HG02840 (cell line): ENCODE data around the gene PAQR7.
A peak's percentile ranks its signal among the peaks of the same experiment; 100 is the strongest.

ENCODE experiments used
- ATAC-seq: cut with Tn5 transposase; IDR thresholded peaks from one replicate; pipeline ENCODE4 v1.9.1; 2021; ENCODE audit warnings: mild to moderate bottlenecking, moderate library complexity, moderate number of reproducible peaks; ENCODE audit not compliant: unreplicated experiment, low FRiP score

The PAQR7 gene

DNA sequence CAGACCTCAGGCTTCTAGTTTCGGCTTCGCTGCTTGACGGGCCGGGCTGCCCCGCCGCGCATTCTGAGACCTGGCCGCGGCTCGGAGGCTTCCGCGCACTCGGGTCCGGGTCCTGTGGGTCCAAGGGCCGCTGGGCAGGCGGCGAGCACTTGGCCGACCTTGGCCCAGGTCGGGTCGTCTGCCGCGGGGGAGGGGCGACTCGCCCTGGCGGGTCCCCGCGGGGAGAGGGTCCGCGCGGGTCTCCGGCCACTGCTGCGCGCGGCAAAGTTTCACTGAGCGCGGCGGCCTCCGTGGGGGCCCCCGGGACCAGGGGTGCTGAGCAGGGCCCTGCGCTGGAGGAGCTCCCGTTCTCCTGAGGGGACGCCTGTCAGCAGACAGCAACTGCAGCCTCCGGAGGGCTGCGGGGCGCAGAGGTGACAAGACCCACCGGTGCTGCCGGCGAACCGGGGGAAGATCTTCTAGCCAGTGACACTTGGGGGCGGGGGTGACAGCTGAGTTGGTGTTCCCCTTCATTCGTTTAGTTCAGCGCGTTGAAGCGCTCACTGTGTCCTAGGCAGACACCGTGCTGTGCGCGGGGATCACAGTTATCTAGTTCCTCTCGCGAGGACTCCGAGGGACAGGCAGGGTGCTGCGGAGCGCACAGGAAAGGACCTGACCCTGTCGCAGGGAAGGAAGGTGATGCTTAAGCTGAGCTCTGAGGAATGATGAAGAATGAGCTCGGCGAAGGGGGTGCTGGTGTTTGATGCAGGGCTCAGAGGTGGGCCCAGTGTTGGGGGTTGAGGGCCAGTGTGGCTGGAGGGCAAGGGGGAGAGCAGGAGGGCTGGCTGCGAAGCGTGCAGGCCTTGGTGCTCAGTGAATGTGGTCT is 55.0 kb downstream of the PAQR7 start:
- peak; percentile 42 for ATAC-seq

DNA sequence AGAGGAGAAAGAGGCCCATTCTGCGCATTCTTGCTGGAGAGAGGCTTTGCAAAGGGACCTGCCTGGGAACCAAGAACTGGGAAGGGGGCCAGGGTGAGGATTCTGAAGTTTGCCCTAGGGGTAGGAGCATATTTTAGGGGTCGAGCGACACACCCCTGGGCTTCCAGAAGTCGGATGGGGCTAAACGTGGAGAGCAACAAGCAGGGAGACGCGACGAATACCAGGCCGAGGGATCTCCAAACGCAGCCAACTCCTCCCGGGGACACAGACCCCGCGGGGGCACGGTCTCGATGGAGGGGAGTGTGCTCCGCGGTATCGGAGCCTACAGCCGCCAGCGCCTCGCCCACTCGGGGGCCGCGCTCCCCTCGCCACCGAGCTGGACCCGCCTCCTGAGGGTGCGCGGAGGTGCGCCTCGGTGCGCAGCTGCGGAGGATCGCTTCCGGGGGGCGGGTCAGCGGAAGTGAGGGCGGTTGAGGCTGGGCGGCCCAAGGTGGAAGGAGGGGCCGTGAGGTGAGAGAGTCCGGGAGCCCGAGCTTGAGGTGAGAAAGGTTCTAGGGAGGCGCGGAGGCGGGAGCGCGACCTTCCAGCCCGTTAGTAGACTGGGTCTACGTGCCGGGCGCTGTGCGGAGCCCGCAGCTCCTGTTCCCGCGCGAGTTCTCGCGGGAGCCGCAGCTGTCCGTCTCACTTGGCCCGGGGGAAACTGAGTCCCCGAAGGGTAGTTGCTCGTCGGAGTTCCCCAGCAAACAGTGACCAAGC is 55.8 kb downstream of the PAQR7 start, which contains the start of gene MTFR1L:
TSS of gene MTFR1L (plus strand) at position 464 of the 756 bp plus-strand sequence. CDS start 3,151 bp downstream, outside the sequence.
- ATAC-seq = peak; percentile 85

- ATAC-seq = no peak
Measured at GRCh38 chr1:25818569-25818968, 56.9 kb downstream of the PAQR7 start.

DNA sequence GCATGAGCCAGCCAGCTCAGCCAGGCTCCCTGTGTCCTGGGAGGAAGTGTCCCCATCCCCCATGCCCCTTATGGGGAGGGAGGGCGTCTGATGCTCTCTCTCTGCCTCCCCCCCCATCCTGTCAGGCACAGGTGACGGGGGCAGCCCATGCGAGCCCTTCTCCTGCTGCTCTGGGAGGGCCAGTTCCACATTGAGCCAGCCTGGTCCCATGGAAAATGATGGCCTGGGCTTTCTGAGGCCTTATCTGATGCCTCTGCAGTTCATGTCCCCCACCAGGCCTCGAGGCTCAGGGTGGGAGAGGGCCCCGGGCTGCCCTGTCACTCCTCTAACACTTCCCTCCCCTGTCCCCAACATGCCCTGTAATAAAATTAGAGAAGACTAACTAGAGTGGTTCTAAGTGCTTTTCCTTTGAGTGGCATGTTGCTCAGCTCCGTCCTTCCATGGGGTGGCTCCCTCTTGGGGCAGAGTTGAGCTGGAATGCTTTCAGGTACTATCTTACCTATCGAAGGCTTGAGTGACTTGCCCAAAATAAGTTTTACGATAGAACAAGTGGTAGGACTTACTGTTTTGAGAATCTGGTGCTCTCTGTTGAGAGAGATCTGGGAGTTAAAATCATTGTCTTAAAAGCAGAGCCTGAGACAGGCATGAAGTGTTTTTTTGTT is 57.5 kb downstream of the PAQR7 start:
- no peak for ATAC-seq

- ATAC-seq = no peak
Measured at GRCh38 chr1:25816112-25816718, 59.3 kb downstream of the PAQR7 start.

- no peak for ATAC-seq
Measured at GRCh38 chr1:25815208-25816111, 60.0 kb downstream of the PAQR7 start.

GRCh38 chr1:25814549-25815087 is 60.9 kb downstream of the PAQR7 start:
- no peak for ATAC-seq

DNA sequence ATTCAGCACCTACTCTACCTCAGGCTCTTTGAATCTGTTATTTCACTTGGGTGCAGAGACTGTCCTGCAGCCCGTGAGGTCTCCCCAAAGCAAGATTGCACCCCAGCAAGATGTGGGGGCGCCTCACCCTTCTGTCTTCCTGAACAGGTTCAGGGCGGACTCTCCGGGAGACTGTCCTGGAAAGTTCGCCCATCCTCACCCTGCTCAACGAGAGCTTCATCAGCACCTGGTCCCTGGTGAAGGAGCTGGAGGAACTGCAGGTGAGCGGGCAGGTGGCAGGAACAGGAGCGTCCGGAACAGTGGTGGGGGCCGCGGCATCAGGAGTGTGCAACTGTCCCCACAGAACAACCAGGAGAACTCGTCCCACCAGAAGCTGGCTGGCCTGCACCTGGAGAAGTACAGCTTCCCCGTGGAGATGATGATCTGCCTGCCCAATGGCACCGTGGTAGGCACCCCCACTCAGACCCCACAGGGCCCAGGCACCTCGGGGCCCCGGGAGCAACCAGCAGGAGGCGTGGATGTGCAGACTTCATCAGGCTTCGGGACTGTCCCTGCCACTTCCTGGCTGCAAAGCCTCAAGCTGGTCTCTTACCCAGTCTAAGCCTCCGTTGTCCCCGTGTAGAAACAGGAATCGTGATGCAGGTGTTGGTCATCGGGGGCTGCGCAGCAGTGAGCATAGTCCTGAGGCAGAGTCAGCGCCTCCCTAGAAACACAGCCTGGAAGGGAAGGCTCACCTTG is 61.6 kb downstream of the PAQR7 start:
- no peak for ATAC-seq

- ATAC-seq = no peak
Measured at GRCh38 chr1:25813071-25813733, 62.3 kb downstream of the PAQR7 start.
